Effector memory CD4-positive, alpha-beta T cell (primary cell): ENCODE results near the gene SLC25A26.

ENCODE experiments used
- DNase-seq, 3 donors: peaks; one replicate each; pipeline ENCODE4 v3.0.0-alpha.2; 2020
- H3K27ac ChIP-seq: 2 replicates; pipeline ENCODE4 v1.7.0; 2013; ENCODE audit warnings: mild to moderate bottlenecking, low read length, moderate library complexity; ENCODE audit not compliant: insufficient read depth, poor library complexity, severe bottlenecking
- H3K27me3 ChIP-seq: replicated peaks from 2 replicates; pipeline ENCODE4 v1.7.0; 2013; ENCODE audit warnings: mild to moderate bottlenecking, low read length; ENCODE audit not compliant: insufficient read depth, control insufficient read depth, poor library complexity, severe bottlenecking
- H3K36me3 ChIP-seq: 2 replicates; pipeline ENCODE4 v1.7.0; 2013; ENCODE audit warnings: mild to moderate bottlenecking, low read length, moderate library complexity; ENCODE audit not compliant: control insufficient read depth, insufficient read depth
- H3K4me1 ChIP-seq: 2 replicates; pipeline ENCODE4 v1.7.0; 2013; ENCODE audit warnings: low read length, mild to moderate bottlenecking; ENCODE audit not compliant: control insufficient read depth, insufficient read depth, poor library complexity, severe bottlenecking
- H3K4me3 ChIP-seq: 2 replicates; pipeline ENCODE4 v1.7.0; 2013; ENCODE audit warnings: low read length, low read depth, mild to moderate bottlenecking; ENCODE audit not compliant: insufficient read depth, poor library complexity, severe bottlenecking
- H3K9me3 ChIP-seq: 2 replicates; pipeline ENCODE4 v1.7.0; 2013; ENCODE audit warnings: mild to moderate bottlenecking, low read length, moderate library complexity; ENCODE audit not compliant: control insufficient read depth

Gene SLC25A26

GRCh38 chr3:66409771-66410754 lies 189.3 kb downstream of the SLC25A26 start:
- Histone ChIP-seq H3K4me1 (no peaks in the 10 kb centered on the region), H3K36me3 (peaks cover 75% of the 10 kb centered on the region)

GRCh38 chr3:66410976-66411375 lies 190.2 kb downstream of the SLC25A26 start:
- no peaks in the 10 kb centered on the region for H3K4me1 ChIP-seq
- no peak for DNase-seq

More at GRCh38 chr3:66409771-66410754, 189.3 kb downstream of the SLC25A26 start:
- DNase-seq, result no peak
- Histone ChIP-seq H3K4me3 (no peak overlapping the region), H3K27me3 (no peaks in the 10 kb centered on the region), H3K9me3 (no peaks in the 10 kb centered on the region), H3K27ac (no peak overlapping the region)

GRCh38 chr3:66411474-66411873 lies 190.7 kb downstream of the SLC25A26 start:
- H3K27ac ChIP-seq, result no peak overlapping the region
- H3K27me3 ChIP-seq, result no peaks in the 10 kb centered on the region
- H3K4me1 ChIP-seq, result no peaks in the 10 kb centered on the region
- H3K4me3 ChIP-seq, result no peak overlapping the region
- peaks cover 75% of the 10 kb centered on the region for H3K36me3 ChIP-seq
- no peak for DNase-seq
- no peaks in the 10 kb centered on the region for H3K9me3 ChIP-seq

More at GRCh38 chr3:66410976-66411375, 190.2 kb downstream of the SLC25A26 start:
- Histone ChIP-seq H3K27ac (no peak overlapping the region), H3K4me3 (no peak overlapping the region), H3K9me3 (no peaks in the 10 kb centered on the region), H3K36me3 (peaks cover 75% of the 10 kb centered on the region), H3K27me3 (no peaks in the 10 kb centered on the region)

- Histone ChIP-seq H3K36me3 (peaks cover 75% of the 10 kb centered on the region), H3K4me3 (no peak overlapping the region), H3K9me3 (no peaks in the 10 kb centered on the region), H3K4me1 (no peaks in the 10 kb centered on the region), H3K27me3 (no peaks in the 10 kb centered on the region), H3K27ac (no peak overlapping the region)
- DNase-seq, result no peak
Measured at GRCh38 chr3:66411961-66412887, 191.4 kb downstream of the SLC25A26 start.

GRCh38 chr3:66413151-66413751 lies 192.4 kb downstream of the SLC25A26 start:
- Histone ChIP-seq H3K27me3 (no peaks in the 10 kb centered on the region), H3K4me1 (no peaks in the 10 kb centered on the region), H3K4me3 (no peak overlapping the region), H3K9me3 (no peaks in the 10 kb centered on the region), H3K27ac (no peak overlapping the region), H3K36me3 (peaks cover 72% of the 10 kb centered on the region)
- no peak for DNase-seq

- no peaks in the 10 kb centered on the region for H3K27me3 ChIP-seq
- DNase-seq, result no peak
- no peak overlapping the region for H3K27ac ChIP-seq
- H3K36me3 ChIP-seq, result peaks cover 68% of the 10 kb centered on the region
- no peaks in the 10 kb centered on the region for H3K4me1 ChIP-seq
- no peaks in the 10 kb centered on the region for H3K9me3 ChIP-seq
- H3K4me3 ChIP-seq, result no peak overlapping the region
Measured at GRCh38 chr3:66414846-66415245, 194.0 kb downstream of the SLC25A26 start.

GRCh38 chr3:66415867-66416428 lies 195.1 kb downstream of the SLC25A26 start:
- Histone ChIP-seq H3K27me3 (no peaks in the 10 kb centered on the region), H3K4me1 (no peaks in the 10 kb centered on the region), H3K36me3 (peaks cover 57% of the 10 kb centered on the region), H3K9me3 (no peaks in the 10 kb centered on the region), H3K27ac (no peak overlapping the region), H3K4me3 (no peak overlapping the region)
- DNase-seq, result no peak

GRCh38 chr3:66416556-66417304 lies 195.9 kb downstream of the SLC25A26 start:
- Histone ChIP-seq H3K9me3 (no peaks in the 10 kb centered on the region), H3K27ac (no peak overlapping the region), H3K27me3 (no peaks in the 10 kb centered on the region), H3K4me3 (no peak overlapping the region), H3K4me1 (no peaks in the 10 kb centered on the region), H3K36me3 (peaks cover 50% of the 10 kb centered on the region)
- no peak for DNase-seq

GRCh38 chr3:66418475-66418931 lies 197.7 kb downstream of the SLC25A26 start:
- Histone ChIP-seq H3K27me3 (no peaks in the 10 kb centered on the region), H3K9me3 (no peaks in the 10 kb centered on the region), H3K27ac (no peak overlapping the region), H3K4me1 (no peaks in the 10 kb centered on the region), H3K36me3 (peaks cover 36% of the 10 kb centered on the region), H3K4me3 (no peak overlapping the region)
- DNase-seq, result no peak
